ENCODE data around the gene IL1RAP.

- TF ChIP-seq CTCF (IDR thresholded peaks at IDR 0.05) = no peak
- TF ChIP-seq POLR2A (IDR thresholded peaks at IDR 0.05) = no peak
Measured at GRCh38 chr3:190560013-190560895, 46.4 kb downstream of the IL1RAP start.

All from body of pancreas (tissue), 4 donors.